ENCODE data around the gene TFAP2D.

Gene TFAP2D

GRCh38 chr6:50720623-50721022 lies 7.3 kb downstream of the TFAP2D start:
- DNase-seq (ENCODE audit: low read depth) = no peak

- DNase-seq (ENCODE audit: low read depth) = no peak
Measured at GRCh38 chr6:50721978-50722377, 8.7 kb downstream of the TFAP2D start.

GRCh38 chr6:50722829-50723554 lies 9.7 kb downstream of the TFAP2D start:
- no peak for DNase-seq (ENCODE audit: low read depth)

- no peak for DNase-seq (ENCODE audit: low read depth)
Measured at GRCh38 chr6:50724381-50725124, 11.2 kb downstream of the TFAP2D start.

- no peak for DNase-seq (ENCODE audit: low read depth)
Measured at GRCh38 chr6:50734488-50734887, 21.2 kb downstream of the TFAP2D start.

- no peak for DNase-seq (ENCODE audit: low read depth)
Measured at GRCh38 chr6:50742161-50742560, 28.8 kb downstream of the TFAP2D start.

- DNase-seq (ENCODE audit: low read depth) = no peak
Measured at GRCh38 chr6:50744976-50745375, 31.6 kb downstream of the TFAP2D start.

GRCh38 chr6:50762798-50763197 lies 49.5 kb downstream of the TFAP2D start:
- DNase-seq (ENCODE audit: low read depth) = no peak

GRCh38 chr6:50778696-50779095 lies 65.4 kb downstream of the TFAP2D start:
- no peak for DNase-seq (ENCODE audit: low read depth)

- no peak for DNase-seq (ENCODE audit: low read depth)
Measured at GRCh38 chr6:50780382-50780781, 67.1 kb downstream of the TFAP2D start.

GRCh38 chr6:50785921-50786320 lies 72.6 kb downstream of the TFAP2D start:
- DNase-seq (ENCODE audit: low read depth) = no peak

- DNase-seq (ENCODE audit: low read depth) = no peak
Measured at GRCh38 chr6:50791900-50792508, 78.7 kb downstream of the TFAP2D start.

GRCh38 chr6:50792771-50793170 lies 79.4 kb downstream of the TFAP2D start:
- no peak for DNase-seq (ENCODE audit: low read depth)

- no peak for DNase-seq (ENCODE audit: low read depth)
Measured at GRCh38 chr6:50795574-50795973, 82.2 kb downstream of the TFAP2D start.

GRCh38 chr6:50804283-50804682 lies 91.0 kb downstream of the TFAP2D start:
- no peak for DNase-seq (ENCODE audit: low read depth)

- DNase-seq (ENCODE audit: low read depth) = no peak
Measured at GRCh38 chr6:50807035-50807434, 93.7 kb downstream of the TFAP2D start.

GRCh38 chr6:50815436-50816114 lies 102.2 kb downstream of the TFAP2D start:
- DNase-seq (ENCODE audit: low read depth) = no peak

GRCh38 chr6:50816115-50816675 lies 102.9 kb downstream of the TFAP2D start:
- no peak for DNase-seq (ENCODE audit: low read depth)

GRCh38 chr6:50816947-50817645 lies 103.8 kb downstream of the TFAP2D start:
- no peak for DNase-seq (ENCODE audit: low read depth)

GRCh38 chr6:50817646-50817950 lies 104.3 kb downstream of the TFAP2D start:
- DNase-seq (ENCODE audit: low read depth) = no peak

- no peak for DNase-seq (ENCODE audit: low read depth)
Measured at GRCh38 chr6:50818020-50818419, 104.7 kb downstream of the TFAP2D start.

GRCh38 chr6:50818673-50819072 lies 105.3 kb downstream of the TFAP2D start, which contains the start of gene TFAP2B:
TFAP2B (plus strand) TSS chr6:50818871; CDS start chr6:50818892, 21 bp downstream.
- DNase-seq (ENCODE audit: low read depth) = no peak
